Ovary (tissue), 9 donors: ENCODE measurements around the gene ATG4A. TPM values are rescaled to one million over a fixed set of nuclear protein-coding genes. Genes with fewer than 3 reads are reported as not detected.

Source experiments
- DNase-seq, 5 donors: peaks; one replicate each; pipeline ENCODE4 v3.0.0-alpha.2; 2019 to 2020
- H3K27ac ChIP-seq, 2 donors: fragments of 200-600 bp; one replicate each; pipeline versions ENCODE4 v1.5.1 to v1.8.0; 2019 to 2022
- H3K27me3 ChIP-seq: fragments of 200-600 bp; one replicate; pipeline ENCODE4 v1.8.0; 2022
- H3K36me3 ChIP-seq: fragments of 200-600 bp; sonication (generic); one replicate; pipeline ENCODE4 v1.5.1; 2019
- H3K4me1 ChIP-seq: one replicate; pipeline ENCODE4 v1.8.1; 2013; ENCODE audit warnings: mild to moderate bottlenecking, moderate library complexity; ENCODE audit not compliant: insufficient read depth
- H3K4me3 ChIP-seq: fragments of 200-600 bp; sonication (generic); one replicate; pipeline ENCODE4 v1.5.1; 2017
- H3K9me3 ChIP-seq, 2 donors: fragments of 200-600 bp in 1 of 2; sonication (generic) in 1 of 2; one replicate each; pipeline versions ENCODE4 v1.5.1 to v1.8.1; 2013 to 2019; ENCODE audit warnings: mild to moderate bottlenecking in 1 of 2, moderate library complexity in 1 of 2
- EP300 ChIP-seq: sonication (generic); formaldehyde crosslinking; IDR thresholded peaks from one replicate; pipeline ENCODE4 v1.6.1; 2017; ENCODE audit warnings: antibody characterized with exemption
- POLR2A ChIP-seq: fragments of 450-650 bp; IDR thresholded peaks from one replicate; pipeline ENCODE4 v1.6.1; 2017; ENCODE audit warnings: antibody characterized with exemption, mild to moderate bottlenecking, moderate library complexity
- WGBS, 3 donors: extraction: QIAGEN DNeasy Blood & Tissue Kit in 1 of 3; methylation state at CpG; one replicate each; pipeline versions ENCODE4 v1.1.5 to v1.1.7; 2013 to 2017; 5-methylcytosine and 5-hydroxymethylcytosine counted together
- intact Hi-C, 4 donors: fragments of 100-400 bp; cut with DNase I; formaldehyde crosslinking; loops; one replicate each; pipeline versions ENCODE4 v1.11.0 to v1.15.1; 2022 to 2023
- polyA plus RNA-seq, 2 donors: library from polyadenylated mRNA; stranded (reverse); fragments of 200-250 nt in 1 of 2; fragments of 350-450 nt in 1 of 2; fragmentation: Illumina TruSeq in 1 of 2; extraction: RNeasy Lipid Tissue Mini Kit (QIAGEN cat#74804) in 1 of 2; gene quantifications; one replicate each; pipeline ENCODE4 v1.2.3, GENCODE V29; 2013 to 2014
- total RNA-seq, 7 donors: library from RNA; depleted of rRNA in 2 of 7; stranded (reverse); fragments of >200 nt in 2 of 7; fragmentation: NEBNext Ultra II Directional in 3 of 7; extraction: Animal tissue kit (Norgen Biotek cat#: 25700) in 3 of 7; gene quantifications; one replicate each; pipeline versions ENCODE4 v1.1.0 to v1.2.4, GENCODE V29; 2016 to 2023
- TF ChIP-seq, protein P1 (sequence below), 3 donors: fragments of 450-650 bp in 2 of 3; fragments of 200-600 bp in 1 of 3; IDR thresholded peaks; one replicate each; pipeline versions ENCODE4 v1.5.1 to v1.8.0; 2016 to 2022; ENCODE audit warnings: antibody characterized with exemption in 3 of 3, mild to moderate bottlenecking in 1 of 3
- donor health status: DM: no; HTN: no; CAD: no; lungs with moderate emphysema.
- donor health status: DM: no; HTN: no; CAD: no.
- donor health status: Bipolar disorder and iron deficiency.
- donor health status: DM: yes; HTN: yes; CAD: no.
- donor health status: DM: no; HTN: no; CAD: no.
- donor health status: DM: yes; HTN: yes; CAD: no.

Gene ATG4A
- total and polyA plus RNA-seq, 9 donors, result 3.7 to 13.5 (median 5.2) TPM

DNA sequence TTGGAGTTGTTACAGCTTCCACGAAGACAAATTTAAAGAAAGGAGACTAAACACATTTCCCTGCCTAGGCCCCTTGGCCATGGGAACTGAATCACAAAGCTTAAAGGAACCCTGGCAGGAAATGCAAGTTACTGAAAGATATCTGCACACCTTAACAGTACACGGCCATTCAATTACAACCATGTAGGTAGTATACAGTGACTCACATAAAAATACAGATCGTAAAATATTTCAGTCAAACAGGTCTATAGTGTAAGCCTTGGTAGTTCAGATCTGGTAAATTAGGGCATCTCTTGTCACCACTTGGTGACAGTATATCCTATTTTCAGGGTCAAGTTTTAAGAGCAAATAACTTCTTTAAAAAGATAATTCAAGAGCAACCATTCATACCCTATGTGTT is 112.0 kb downstream of the ATG4A start:
- Histone ChIP-seq H3K4me3 (no peak overlapping the region), H3K4me1 (no peaks in the 10 kb centered on the region), H3K27me3 (no peaks in the 10 kb centered on the region), H3K9me3 (no peaks in the 10 kb centered on the region), H3K36me3 (no peaks in the 10 kb centered on the region), H3K27ac (no peak overlapping the region)
- TF ChIP-seq, protein P1, sequence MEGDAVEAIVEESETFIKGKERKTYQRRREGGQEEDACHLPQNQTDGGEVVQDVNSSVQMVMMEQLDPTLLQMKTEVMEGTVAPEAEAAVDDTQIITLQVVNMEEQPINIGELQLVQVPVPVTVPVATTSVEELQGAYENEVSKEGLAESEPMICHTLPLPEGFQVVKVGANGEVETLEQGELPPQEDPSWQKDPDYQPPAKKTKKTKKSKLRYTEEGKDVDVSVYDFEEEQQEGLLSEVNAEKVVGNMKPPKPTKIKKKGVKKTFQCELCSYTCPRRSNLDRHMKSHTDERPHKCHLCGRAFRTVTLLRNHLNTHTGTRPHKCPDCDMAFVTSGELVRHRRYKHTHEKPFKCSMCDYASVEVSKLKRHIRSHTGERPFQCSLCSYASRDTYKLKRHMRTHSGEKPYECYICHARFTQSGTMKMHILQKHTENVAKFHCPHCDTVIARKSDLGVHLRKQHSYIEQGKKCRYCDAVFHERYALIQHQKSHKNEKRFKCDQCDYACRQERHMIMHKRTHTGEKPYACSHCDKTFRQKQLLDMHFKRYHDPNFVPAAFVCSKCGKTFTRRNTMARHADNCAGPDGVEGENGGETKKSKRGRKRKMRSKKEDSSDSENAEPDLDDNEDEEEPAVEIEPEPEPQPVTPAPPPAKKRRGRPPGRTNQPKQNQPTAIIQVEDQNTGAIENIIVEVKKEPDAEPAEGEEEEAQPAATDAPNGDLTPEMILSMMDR (IDR thresholded peaks at IDR 0.05), result no peak
- no peak for TF ChIP-seq POLR2A
- no peak for TF ChIP-seq EP300
- no peak for DNase-seq
- intact Hi-C loops, result no loop called here
- 65 to 72% (median 68%) methylated on average over 3 of the region's 3 CpGs for WGBS, 3 donors

Other genes starting within 250 kb of the ATG4A start
- not detected for gene TEX13B, start 109.4 kb upstream of the ATG4A start, total RNA-seq
- not detected for gene TEX13B, start 109.4 kb upstream of the ATG4A start, polyA plus RNA-seq
- under 1 TPM in 1 of 7 donors, not detected in 6; 0.11 TPM for gene VSIG1, start 46.7 kb upstream of the ATG4A start, total RNA-seq
- under 1 TPM; 0.04 to 0.45 TPM for gene VSIG1, start 46.7 kb upstream of the ATG4A start, polyA plus RNA-seq
- gene PSMD10, start 236 bp upstream of the ATG4A start, total RNA-seq, result 10 to 100 TPM; 24.0 to 50.5 (median 40.9) TPM
- gene PSMD10, start 236 bp upstream of the ATG4A start, polyA plus RNA-seq, result 10 to 100 TPM; 41.6 to 59.4 TPM